Esophagus muscularis mucosa (tissue), 4 donors: Measurements from ENCODE around the gene DCDC2C. TPM values are rescaled to one million over a fixed set of nuclear protein-coding genes. Genes with fewer than 3 reads are reported as not detected.

Experiments used
- DNase-seq: peaks from one replicate; pipeline ENCODE4 v3.0.0-alpha.2; 2017; ENCODE audit errors: extremely low spot score
- H3K27ac ChIP-seq, 4 donors: fragments of 200-600 bp; sonication (generic); replicated peaks in 1 of 4; 1 replicate in 3 of 4; 2 replicates in 1 of 4; pipeline ENCODE4 v1.5.1; 2016 to 2019; ENCODE audit warnings: mild to moderate bottlenecking in 1 of 4
- H3K27me3 ChIP-seq, 4 donors: fragments of 200-600 bp; sonication (generic); one replicate each; pipeline versions ENCODE4 v1.5.1 to v1.6.0; 2016 to 2019
- H3K36me3 ChIP-seq, 4 donors: fragments of 200-600 bp; sonication (generic); one replicate each; pipeline ENCODE4 v1.5.1; 2016 to 2019
- H3K4me1 ChIP-seq, 4 donors: fragments of 200-600 bp; sonication (generic); one replicate each; pipeline ENCODE4 v1.5.1; 2016 to 2019
- H3K4me3 ChIP-seq, 4 donors: fragments of 200-600 bp; sonication (generic); 1 replicate in 2 of 4; 2 replicates in 2 of 4; pipeline ENCODE4 v1.5.1; 2016 to 2019; ENCODE audit warnings: mild to moderate bottlenecking in 4 of 4, moderate library complexity in 1 of 4
- H3K9me3 ChIP-seq, 4 donors: fragments of 200-600 bp; sonication (generic); 1 replicate in 3 of 4; 2 replicates in 1 of 4; pipeline ENCODE4 v1.5.1; 2016 to 2019
- CTCF ChIP-seq, 3 experiments: fragments of 200-600 bp in 2 of 3; fragments of 450-650 bp in 1 of 3; sonication (generic) in 2 of 3; IDR thresholded peaks; one replicate each; pipeline ENCODE4 v1.5.1; 2017 to 2019; ENCODE audit warnings: antibody characterized with exemption in 3 of 3, mild to moderate bottlenecking in 2 of 3, moderate library complexity in 1 of 3
- EP300 ChIP-seq: sonication (generic); formaldehyde crosslinking; IDR thresholded peaks from one replicate; pipeline ENCODE4 v1.6.1; 2017; ENCODE audit warnings: antibody characterized with exemption
- POLR2A ChIP-seq: fragments of 450-650 bp; IDR thresholded peaks from one replicate; pipeline ENCODE4 v1.6.1; 2017; ENCODE audit warnings: antibody characterized with exemption, moderate library complexity, mild to moderate bottlenecking, low read depth
- POLR2AphosphoS5 ChIP-seq, 2 donors: sonication (generic); formaldehyde crosslinking; IDR thresholded peaks; one replicate each; pipeline ENCODE4 v1.6.1; 2017; ENCODE audit warnings: antibody characterized with exemption in 2 of 2
- WGBS: methylation state at CpG from one replicate; pipeline ENCODE4 v1.1.5; 2018; 5-methylcytosine and 5-hydroxymethylcytosine counted together
- intact Hi-C: fragments of 100-400 bp; cut with DNase I; formaldehyde crosslinking; loops from one replicate; pipeline ENCODE4 v1.15.1; 2023
- total RNA-seq, 4 donors: library from RNA; depleted of rRNA; stranded (reverse); fragments of >200 nt; gene quantifications; one replicate each; pipeline versions ENCODE4 v1.1.0 to v1.2.1, GENCODE V29; 2016

The DCDC2C gene
- total RNA-seq, 4 donors from 2014 or later, result 0.83 TPM; not detected in 3

GRCh38 chr2:3838348-3838747 is 135.0 kb downstream of the DCDC2C start:
- intact Hi-C loops, result no loop called here
- no peak overlapping the region for H3K27ac ChIP-seq

GRCh38 chr2:3839476-3839875 is 136.1 kb downstream of the DCDC2C start:
- no peak for DNase-seq
- WGBS, result 25% methylated on average over 8 of the region's 8 CpGs
- no peak overlapping the region for H3K27ac ChIP-seq
- peaks cover 0 to 6% (median 0%) of the 10 kb centered on the region in 4 donors for H3K4me1 ChIP-seq
- TF ChIP-seq POLR2AphosphoS5 (IDR thresholded peaks at IDR 0.05) (no peak), CTCF (IDR thresholded peaks at IDR 0.05) (no peak)
- H3K4me3 ChIP-seq, result no peak overlapping the region
- no peaks in the 10 kb centered on the region for H3K36me3 ChIP-seq
- intact Hi-C loops, result no loop called here
- peaks cover 0 to 3% (median 0%) of the 10 kb centered on the region in 4 donors for H3K27me3 ChIP-seq
- H3K9me3 ChIP-seq, result peaks cover 0 to 7% (median 0%) of the 10 kb centered on the region in 4 donors

More at GRCh38 chr2:3838348-3838747, 135.0 kb downstream of the DCDC2C start:
- Histone ChIP-seq H3K9me3 (peaks cover 0 to 7% (median 0%) of the 10 kb centered on the region in 4 donors), H3K36me3 (no peaks in the 10 kb centered on the region), H3K4me3 (no peak overlapping the region), H3K27me3 (peaks cover 0 to 3% (median 0%) of the 10 kb centered on the region in 4 donors), H3K4me1 (peaks cover 0 to 6% (median 0%) of the 10 kb centered on the region in 4 donors)
- DNase-seq, result no peak
- WGBS, result 88% methylated on average over 3 of the region's 3 CpGs
- TF ChIP-seq EP300 (no peak), POLR2AphosphoS5 (IDR thresholded peaks at IDR 0.05) (no peak), POLR2A (no peak), CTCF (IDR thresholded peaks at IDR 0.05) (no peak)

GRCh38 chr2:3840611-3841155 is 137.3 kb downstream of the DCDC2C start:
- TF ChIP-seq POLR2A, result no peak
- TF ChIP-seq CTCF (IDR thresholded peaks at IDR 0.05), result no peak
- TF ChIP-seq POLR2AphosphoS5 (IDR thresholded peaks at IDR 0.05), result no peak
- no peak for TF ChIP-seq EP300
- H3K9me3 ChIP-seq, result peaks cover 0 to 7% (median 0%) of the 10 kb centered on the region in 4 donors
- DNase-seq, result no peak
- no peak overlapping the region for H3K4me3 ChIP-seq
- intact Hi-C loops, result no loop called here
- WGBS, result 95% methylated on average over 15 of the region's 15 CpGs
- no peaks in the 10 kb centered on the region for H3K36me3 ChIP-seq
- no peak overlapping the region for H3K27ac ChIP-seq
- H3K4me1 ChIP-seq, result peaks cover 0 to 6% (median 0%) of the 10 kb centered on the region in 4 donors
- H3K27me3 ChIP-seq, result peaks cover 0 to 3% (median 0%) of the 10 kb centered on the region in 4 donors

- 62% methylated on average over 9 of the region's 9 CpGs for WGBS
- Histone ChIP-seq H3K36me3 (no peaks in the 10 kb centered on the region), H3K4me1 (no peaks in the 10 kb centered on the region), H3K4me3 (no peak overlapping the region), H3K27ac (no peak overlapping the region), H3K9me3 (peaks cover 0 to 7% (median 0%) of the 10 kb centered on the region in 4 donors), H3K27me3 (no peaks in the 10 kb centered on the region)
- intact Hi-C loops, result no loop called here
- TF ChIP-seq EP300, result no peak
- no peak for TF ChIP-seq CTCF (IDR thresholded peaks at IDR 0.05)
- no peak for TF ChIP-seq POLR2A
- TF ChIP-seq POLR2AphosphoS5 (IDR thresholded peaks at IDR 0.05), result no peak
- DNase-seq, result no peak
Observed at GRCh38 chr2:3847397-3848052, 144.2 kb downstream of the DCDC2C start.
